CD4-positive, alpha-beta T cell (primary cell): ENCODE measurements around the gene EYA2. TPM values are rescaled to one million over a fixed set of nuclear protein-coding genes. Genes with fewer than 3 reads are reported as not detected.

ENCODE experiments used
- ATAC-seq: fragments of 200-7000 bp; cut with Tn5 transposase; one replicate; pipeline ENCODE4 v1.10.0; 2022; ENCODE audit warnings: mild to moderate bottlenecking; ENCODE audit not compliant: poor library complexity
- CTCF ChIA-PET: fragments of 350-600 bp; sonication (Branson Sonifier 250); formaldehyde crosslinking; loops from one replicate; lab custom pipeline; 2021; ENCODE audit warnings: antibody characterized with exemption, inconsistent platforms; lab: Charles Lee
- POLR2A ChIA-PET: fragments of 350-600 bp; sonication (Branson Sonifier 250); formaldehyde crosslinking; loops from one replicate; lab custom pipeline; 2021; ENCODE audit warnings: antibody characterized with exemption, inconsistent platforms; lab: Charles Lee
- DNase-seq, 14 experiments: peaks; one replicate each; pipeline ENCODE4 v3.0.0-alpha.2; 2013 to 2020; ENCODE audit warnings: mixed read lengths in 2 of 14
- H3K27ac ChIP-seq, 2 donors: one replicate each; pipeline versions ENCODE4 v1.5.1 to v1.7.0; 2013; ENCODE audit warnings: low read length in 2 of 2, low read depth in 1 of 2, mild to moderate bottlenecking in 1 of 2
- H3K27me3 ChIP-seq, 2 experiments: 1 replicate in 1 of 2; 2 replicates in 1 of 2; pipeline versions ENCODE4 v1.6.1 to v1.7.0; 2013; ENCODE audit warnings: low read length in 2 of 2, control low read depth in 1 of 2, mild to moderate bottlenecking in 1 of 2, moderate library complexity in 1 of 2; ENCODE audit not compliant: insufficient read depth in 2 of 2, control insufficient read depth in 1 of 2
- H3K36me3 ChIP-seq: one replicate; pipeline ENCODE4 v1.6.1; 2013; ENCODE audit warnings: low read length, control low read depth; ENCODE audit not compliant: insufficient read depth
- H3K4me1 ChIP-seq: one replicate; pipeline ENCODE4 v1.6.1; 2013; ENCODE audit warnings: low read length, control low read depth; ENCODE audit not compliant: insufficient read depth
- H3K4me3 ChIP-seq: one replicate; pipeline ENCODE4 v1.5.1; 2013; ENCODE audit warnings: mild to moderate bottlenecking, low read length, moderate library complexity
- H3K9me3 ChIP-seq, 2 experiments: 1 replicate in 1 of 2; 2 replicates in 1 of 2; pipeline versions ENCODE4 v1.6.1 to v1.7.0; 2013; ENCODE audit warnings: low read length in 2 of 2, mild to moderate bottlenecking in 2 of 2, control low read depth in 1 of 2, moderate library complexity in 1 of 2; ENCODE audit not compliant: control insufficient read depth in 1 of 2, insufficient read depth in 1 of 2
- H3K27ac Mint-ChIP-seq: one replicate; pipeline ENCODE4 v1.8.0; 2020; ENCODE audit warnings: mixed read lengths
- H3K27me3 Mint-ChIP-seq: one replicate; pipeline ENCODE4 v1.8.0; 2021; ENCODE audit warnings: mixed read lengths
- H3K36me3 Mint-ChIP-seq: one replicate; pipeline ENCODE4 v1.8.0; 2021; ENCODE audit warnings: low read depth, mixed read lengths
- H3K4me1 Mint-ChIP-seq: one replicate; pipeline ENCODE4 v1.8.0; 2021; ENCODE audit warnings: low read depth, mixed read lengths
- H3K4me3 Mint-ChIP-seq: one replicate; pipeline ENCODE4 v1.8.0; 2020; ENCODE audit warnings: mild to moderate bottlenecking, mixed read lengths
- H3K9me3 Mint-ChIP-seq: one replicate; pipeline ENCODE4 v1.8.0; 2020; ENCODE audit warnings: mixed read lengths
- intact Hi-C, 2 experiments: fragments of 100-400 bp; cut with DNase I in 1 of 2; cut with micrococcal nuclease in 1 of 2; formaldehyde crosslinking; loops; one replicate each; pipeline versions ENCODE4 v1.15.1 to v1.9.0; 2023 to 2025; cut with DNase I, micrococcal nuclease
- total RNA-seq, 174 experiments: library from RNA in 2 of 174; stranded (reverse) in 2 of 174; gene quantifications; one replicate each; pipeline ENCODE4 v1.2.3 and lab custom pipeline; 2021 to 2026
- TF ChIP-seq, protein P1 (sequence below): fragments of 200-600 bp; IDR thresholded peaks from one replicate; pipeline ENCODE4 v1.8.0; 2022; ENCODE audit warnings: antibody characterized with exemption, mild to moderate bottlenecking

The EYA2 gene
- total RNA-seq, 2 experiments from 2014 or later: not detected

DNA sequence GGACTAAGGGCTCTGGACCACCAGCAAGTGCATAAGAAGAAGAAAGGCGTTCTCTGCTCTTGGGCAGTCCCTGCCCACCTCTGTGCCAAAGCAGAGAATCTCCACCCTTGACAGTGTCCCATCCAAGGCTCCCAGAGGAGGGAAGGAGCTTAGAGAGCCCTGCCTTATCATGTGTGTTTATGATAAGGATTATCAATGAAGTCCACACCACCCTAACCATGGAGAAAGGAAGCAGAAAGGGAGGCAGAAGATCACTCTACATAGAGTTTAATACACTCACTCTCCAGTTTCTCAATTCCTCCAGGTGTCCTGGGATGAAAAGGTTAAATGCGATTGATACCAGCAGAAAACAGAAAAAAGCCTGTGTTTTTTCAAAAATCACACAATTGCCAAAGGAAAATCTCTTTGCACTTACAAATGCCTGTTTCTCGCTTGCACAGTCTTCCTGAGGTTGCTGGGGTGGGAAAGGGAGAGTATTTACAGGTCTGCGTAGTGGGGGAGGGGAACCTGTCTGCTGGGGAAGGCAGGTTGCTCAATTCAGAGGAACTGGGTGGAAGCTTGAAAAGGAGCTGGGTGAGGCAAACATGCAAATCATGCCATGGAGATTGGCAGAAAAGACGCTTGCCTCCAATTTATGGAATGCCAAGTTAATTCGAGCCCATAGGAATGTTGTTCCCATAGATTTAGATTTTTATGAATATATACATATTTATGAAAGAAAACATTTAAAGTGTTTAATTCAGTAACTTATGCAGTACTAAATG is 104.0 kb downstream of the EYA2 start:
- no peaks in the 10 kb centered on the region for H3K4me1 ChIP-seq
- H3K4me3 ChIP-seq: no peak overlapping the region
- peaks cover 0 to 7% of the 10 kb centered on the region in 2 experiments for H3K27me3 ChIP-seq
- intact Hi-C loops: no loop called here
- H3K9me3 Mint-ChIP-seq: no peaks in the 10 kb centered on the region
- peaks cover 9% of the 10 kb centered on the region for H3K4me1 Mint-ChIP-seq
- ChIA-PET CTCF (no interaction called here), POLR2A (no interaction called here)
- no peak overlapping the region for H3K27ac Mint-ChIP-seq
- no peak overlapping the region for H3K4me3 Mint-ChIP-seq
- H3K36me3 Mint-ChIP-seq: no peaks in the 10 kb centered on the region
- no peak for ATAC-seq
- TF ChIP-seq, protein P1, sequence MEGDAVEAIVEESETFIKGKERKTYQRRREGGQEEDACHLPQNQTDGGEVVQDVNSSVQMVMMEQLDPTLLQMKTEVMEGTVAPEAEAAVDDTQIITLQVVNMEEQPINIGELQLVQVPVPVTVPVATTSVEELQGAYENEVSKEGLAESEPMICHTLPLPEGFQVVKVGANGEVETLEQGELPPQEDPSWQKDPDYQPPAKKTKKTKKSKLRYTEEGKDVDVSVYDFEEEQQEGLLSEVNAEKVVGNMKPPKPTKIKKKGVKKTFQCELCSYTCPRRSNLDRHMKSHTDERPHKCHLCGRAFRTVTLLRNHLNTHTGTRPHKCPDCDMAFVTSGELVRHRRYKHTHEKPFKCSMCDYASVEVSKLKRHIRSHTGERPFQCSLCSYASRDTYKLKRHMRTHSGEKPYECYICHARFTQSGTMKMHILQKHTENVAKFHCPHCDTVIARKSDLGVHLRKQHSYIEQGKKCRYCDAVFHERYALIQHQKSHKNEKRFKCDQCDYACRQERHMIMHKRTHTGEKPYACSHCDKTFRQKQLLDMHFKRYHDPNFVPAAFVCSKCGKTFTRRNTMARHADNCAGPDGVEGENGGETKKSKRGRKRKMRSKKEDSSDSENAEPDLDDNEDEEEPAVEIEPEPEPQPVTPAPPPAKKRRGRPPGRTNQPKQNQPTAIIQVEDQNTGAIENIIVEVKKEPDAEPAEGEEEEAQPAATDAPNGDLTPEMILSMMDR: no peak
- no peak for DNase-seq
- H3K9me3 ChIP-seq: peaks cover 0 to 4% of the 10 kb centered on the region in 2 experiments
- no peak overlapping the region for H3K27ac ChIP-seq
- H3K27me3 Mint-ChIP-seq: peaks cover 38% of the 10 kb centered on the region
- H3K36me3 ChIP-seq: no peaks in the 10 kb centered on the region

DNA sequence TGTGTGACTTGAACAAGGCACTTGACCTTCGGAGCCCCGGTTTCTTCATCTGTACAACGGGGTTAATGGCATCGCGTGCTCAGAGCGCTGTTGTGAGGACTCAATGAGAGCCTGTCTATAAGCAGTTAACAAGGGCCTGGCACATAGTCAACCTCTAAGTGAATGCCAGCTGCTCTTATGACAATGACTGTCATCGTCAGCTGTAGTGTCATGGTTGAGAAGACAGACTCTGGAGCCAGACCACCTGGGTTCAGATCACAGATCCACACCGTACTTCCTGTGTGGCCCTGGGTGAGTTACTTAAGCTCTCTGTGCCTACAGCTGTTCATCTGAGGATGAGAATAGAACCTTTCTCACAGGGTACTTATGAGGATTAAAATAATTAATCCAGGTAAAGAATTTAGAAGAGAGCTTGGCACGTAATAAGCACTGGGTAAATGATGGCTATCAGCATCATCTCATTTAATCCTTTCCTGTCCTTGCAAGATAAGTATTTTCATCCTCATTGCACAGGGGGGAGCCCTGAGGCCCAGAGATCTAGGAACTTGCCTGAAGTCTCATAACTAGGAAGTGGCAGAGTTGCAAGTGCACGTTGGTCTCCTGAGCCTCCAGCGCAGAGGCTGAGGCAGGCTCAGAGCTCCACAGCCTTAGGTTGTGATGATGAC is 105.3 kb downstream of the EYA2 start:
- Histone ChIP-seq H3K27ac (no peak overlapping the region), H3K4me1 (no peaks in the 10 kb centered on the region), H3K4me3 (no peak overlapping the region), H3K36me3 (no peaks in the 10 kb centered on the region), H3K27me3 (peaks cover 0 to 7% of the 10 kb centered on the region in 2 experiments), H3K9me3 (peaks cover 0 to 10% of the 10 kb centered on the region in 2 experiments)
- intact Hi-C loops: no loop called here
- Mint-ChIP-seq H3K36me3 (no peaks in the 10 kb centered on the region), H3K4me1 (no peaks in the 10 kb centered on the region), H3K4me3 (no peak overlapping the region), H3K27me3 (peaks cover 44% of the 10 kb centered on the region), H3K9me3 (no peaks in the 10 kb centered on the region), H3K27ac (no peak overlapping the region)
- TF ChIP-seq, protein P1: no peak
- ChIA-PET POLR2A (no interaction called here), CTCF (no interaction called here)
- ATAC-seq (no peak), DNase-seq (no peak)

DNA sequence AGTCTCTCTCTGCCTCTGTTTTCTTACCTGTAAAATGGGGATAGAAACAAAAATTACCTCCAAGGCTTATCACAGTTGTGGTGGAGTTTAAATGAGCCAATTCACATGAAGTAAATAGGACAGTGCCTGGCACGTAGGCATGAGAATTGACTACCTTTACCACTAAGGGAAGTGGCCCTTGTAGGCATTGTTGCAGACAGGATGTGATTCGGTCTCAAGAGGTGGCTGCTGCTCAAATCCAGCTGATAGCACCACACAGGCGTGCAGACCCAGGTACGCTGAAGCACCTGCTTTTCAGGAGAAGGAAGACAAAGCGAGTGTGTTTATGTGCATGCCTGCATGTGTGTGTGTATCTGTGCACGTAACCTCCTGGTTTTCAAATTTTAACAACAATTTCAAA is 108.6 kb downstream of the EYA2 start:
- Histone ChIP-seq H3K9me3 (peaks cover 0 to 15% of the 10 kb centered on the region in 2 experiments), H3K4me3 (no peak overlapping the region), H3K36me3 (no peaks in the 10 kb centered on the region), H3K27me3 (peaks cover 0 to 5% of the 10 kb centered on the region in 2 experiments), H3K27ac (no peak overlapping the region), H3K4me1 (no peaks in the 10 kb centered on the region)
- Mint-ChIP-seq H3K36me3 (no peaks in the 10 kb centered on the region), H3K4me1 (no peaks in the 10 kb centered on the region), H3K27ac (no peak overlapping the region), H3K27me3 (peaks cover 36% of the 10 kb centered on the region), H3K9me3 (peaks cover 2% of the 10 kb centered on the region), H3K4me3 (no peak overlapping the region)
- ATAC-seq: no peak
- DNase-seq: no peak
- ChIA-PET POLR2A (interaction anchor here (0.6 kb wide), 1 partner anchor 597 kb away, joined by 3 read pairs; the partner anchor contains the start of gene ELMO2), CTCF (no interaction called here)
- intact Hi-C loops: no loop called here
- TF ChIP-seq, protein P1: no peak
